Inflammatory macrophage treated with lipopolysaccharide for 4 hours (primary cell): ENCODE measurements around the gene LRRK1.

Experiments
- DNase-seq: peaks from one replicate; pipeline ENCODE4 v3.0.0-alpha.2; 2020

The LRRK1 gene

DNA sequence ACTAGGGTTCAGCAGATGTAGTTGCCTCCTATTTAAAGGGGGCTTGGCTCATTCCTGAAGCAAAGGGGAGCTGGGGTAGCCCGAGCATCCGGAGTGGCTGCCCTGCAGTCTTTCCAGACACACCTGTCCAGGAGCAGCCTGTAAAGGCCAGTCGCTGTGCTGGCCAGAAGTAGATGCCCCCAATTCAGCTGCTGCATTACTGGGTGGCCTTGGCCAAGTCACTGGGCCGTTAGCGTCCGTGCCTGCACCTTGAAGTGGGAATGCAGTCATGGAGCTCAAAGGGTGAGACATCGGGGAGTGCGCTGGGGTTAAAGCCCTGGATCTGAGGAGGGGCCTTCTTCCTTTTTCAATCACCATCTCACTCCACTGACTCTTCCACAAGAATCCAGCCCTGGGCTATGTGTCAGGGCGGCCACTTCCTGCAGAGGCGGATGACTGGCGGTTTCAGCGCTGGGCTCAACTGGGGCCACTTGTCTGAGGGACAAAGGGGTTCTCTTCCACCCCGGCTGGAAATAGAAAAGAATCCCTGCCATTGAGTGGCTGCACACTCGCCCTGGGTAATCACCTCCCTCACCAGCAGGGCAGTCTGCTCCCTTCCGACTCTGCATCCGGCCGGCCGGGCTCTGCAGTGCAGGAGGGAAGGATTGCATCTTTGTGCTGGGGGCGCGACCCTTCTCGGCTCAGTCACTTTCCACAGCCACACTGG is 27.7 kb upstream of the LRRK1 start:
- no peak for DNase-seq

DNA sequence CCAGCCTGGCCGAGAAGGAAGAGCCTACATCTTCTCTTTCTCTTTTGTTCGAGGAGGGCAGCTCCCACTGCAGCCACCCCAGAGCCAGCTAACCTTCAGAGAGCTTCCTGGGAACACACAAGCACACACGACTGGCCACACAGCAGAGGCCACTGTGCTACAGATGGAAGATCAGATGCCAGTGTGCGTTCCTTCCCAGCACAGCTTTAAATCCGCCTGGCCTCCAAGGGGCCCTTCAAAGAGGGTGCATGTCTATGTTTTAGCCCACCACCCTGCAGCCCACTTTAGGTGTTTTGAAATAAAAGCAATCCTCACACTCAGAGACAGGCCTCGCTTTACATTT is 27.2 kb upstream of the LRRK1 start:
- DNase-seq, result no peak

DNA sequence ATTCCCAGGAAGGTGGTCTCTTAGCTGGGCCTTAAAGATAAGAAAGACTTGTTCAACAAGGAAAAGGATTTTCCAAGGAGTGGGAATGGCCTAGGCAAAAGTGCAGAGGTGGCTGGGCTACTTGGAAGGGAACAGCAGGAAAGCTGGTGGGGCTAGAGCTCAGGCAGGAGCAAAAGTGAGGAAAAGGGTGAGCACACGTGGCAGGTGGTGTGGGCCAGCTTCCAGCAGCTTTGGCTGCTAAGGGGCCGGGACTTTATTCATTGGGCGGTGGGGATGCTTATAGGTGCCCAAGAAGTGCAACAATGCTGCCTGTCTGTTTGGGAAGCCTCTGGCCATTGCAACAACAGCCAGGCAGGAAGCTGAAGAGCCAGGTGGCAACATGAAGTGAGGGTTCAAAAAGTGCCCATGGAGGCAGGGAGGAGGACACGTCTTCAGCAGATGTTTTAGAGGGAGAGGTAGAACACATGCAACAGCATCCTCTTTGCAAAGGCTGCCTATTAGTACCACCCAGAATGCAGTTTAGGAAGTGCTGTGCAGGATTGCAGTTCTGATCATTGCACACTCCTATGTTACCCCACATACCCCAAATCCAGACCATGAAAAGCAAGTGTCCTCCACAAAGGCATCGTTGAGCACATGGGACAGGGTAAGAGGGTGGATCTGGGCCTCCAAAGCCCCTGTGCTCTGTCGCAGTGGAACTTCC is 25.7 kb upstream of the LRRK1 start:
- no peak for DNase-seq

DNA sequence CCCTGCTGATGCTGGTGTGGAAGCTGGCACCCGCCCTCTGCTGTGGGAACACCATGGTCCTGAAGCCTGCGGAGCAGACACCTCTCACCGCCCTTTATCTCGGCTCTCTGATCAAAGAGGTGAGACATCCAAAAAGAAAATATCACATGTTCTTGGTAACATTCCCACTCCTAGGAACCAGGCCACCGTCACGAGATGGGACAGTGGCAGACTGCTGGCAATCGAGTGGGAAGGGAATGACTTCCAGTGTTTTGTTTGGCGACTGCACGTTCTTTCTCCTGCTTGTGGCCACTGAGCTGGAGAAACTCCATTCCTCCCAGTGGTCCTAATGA is 25.2 kb upstream of the LRRK1 start:
- DNase-seq, result no peak

DNA sequence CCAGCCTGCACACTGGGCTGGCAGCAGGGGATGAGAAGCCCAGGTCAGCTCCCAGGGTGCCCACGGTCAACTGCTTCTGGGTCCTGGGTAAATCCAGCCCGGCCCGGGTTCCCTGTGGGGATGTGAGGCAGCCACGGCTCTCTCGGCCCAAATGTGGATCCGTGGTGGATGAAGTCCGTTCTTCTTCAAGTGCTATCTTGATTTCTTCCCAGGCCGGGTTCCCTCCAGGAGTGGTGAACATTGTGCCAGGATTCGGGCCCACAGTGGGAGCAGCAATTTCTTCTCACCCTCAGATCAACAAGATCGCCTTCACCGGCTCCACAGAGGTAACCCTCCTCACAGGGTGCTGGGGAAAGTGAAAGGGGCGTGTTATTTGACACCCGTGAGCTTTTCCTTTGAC is 23.4 kb upstream of the LRRK1 start:
- no peak for DNase-seq

DNA sequence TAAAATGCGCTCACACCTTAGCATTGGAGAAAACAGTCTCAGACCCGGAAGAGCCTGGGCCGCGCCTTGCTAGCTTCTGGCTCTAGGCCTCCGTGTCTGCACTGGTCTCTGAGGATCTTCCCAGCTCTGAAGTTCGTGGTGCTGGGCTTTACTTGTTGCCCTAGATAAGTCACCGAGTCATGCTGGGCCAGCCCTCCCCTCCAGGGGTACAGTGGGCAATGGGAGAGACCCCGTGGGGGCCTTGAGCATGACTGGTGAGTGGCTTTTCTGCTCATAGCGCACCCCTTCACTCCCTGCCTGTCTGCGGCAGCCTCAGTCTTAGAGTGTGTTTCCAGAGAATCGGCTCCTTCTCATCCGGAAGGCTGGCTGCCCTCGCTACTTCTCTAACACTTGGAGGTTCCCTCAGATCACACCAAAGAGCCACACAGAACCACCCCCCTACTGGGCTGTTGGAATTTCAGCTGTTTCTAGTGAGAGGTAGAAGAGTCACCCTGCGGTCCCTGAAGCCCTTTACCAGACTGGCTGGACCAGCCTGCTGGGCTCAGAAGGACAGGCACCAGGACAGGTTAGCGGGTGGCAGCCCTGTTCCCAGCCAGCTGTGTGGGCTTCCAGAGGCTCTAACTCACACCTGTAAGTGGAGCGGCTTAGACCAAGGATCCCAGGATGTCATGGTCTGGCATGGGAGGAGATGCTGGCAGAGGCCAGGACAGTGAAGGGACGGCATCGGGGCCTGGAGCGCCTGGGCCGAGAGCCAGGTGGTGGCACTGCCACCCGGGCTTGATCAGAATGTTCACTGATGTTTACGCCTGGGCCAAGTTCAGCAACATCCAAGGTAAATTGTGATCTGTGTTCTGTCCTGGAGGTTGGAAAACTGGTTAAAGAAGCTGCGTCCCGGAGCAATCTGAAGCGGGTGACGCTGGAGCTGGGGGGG is 21.7 kb upstream of the LRRK1 start:
- no peak for DNase-seq

DNA sequence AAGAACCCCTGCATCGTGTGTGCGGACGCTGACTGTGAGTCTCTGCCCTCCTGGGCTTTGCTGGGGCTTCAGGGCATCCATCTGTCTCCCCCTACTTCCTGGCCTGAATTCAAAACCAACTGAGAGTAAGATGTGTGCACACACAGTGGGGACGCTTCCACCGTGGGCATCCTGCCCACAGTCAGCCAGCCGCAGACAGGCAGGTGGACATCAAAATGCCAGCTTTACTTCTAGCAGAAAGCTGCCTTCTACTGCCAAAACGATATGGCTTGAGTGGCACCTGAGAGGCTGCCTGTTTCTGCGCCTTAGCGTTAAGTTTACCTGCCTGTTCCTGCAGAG is 21.0 kb upstream of the LRRK1 start:
- no peak for DNase-seq

DNA sequence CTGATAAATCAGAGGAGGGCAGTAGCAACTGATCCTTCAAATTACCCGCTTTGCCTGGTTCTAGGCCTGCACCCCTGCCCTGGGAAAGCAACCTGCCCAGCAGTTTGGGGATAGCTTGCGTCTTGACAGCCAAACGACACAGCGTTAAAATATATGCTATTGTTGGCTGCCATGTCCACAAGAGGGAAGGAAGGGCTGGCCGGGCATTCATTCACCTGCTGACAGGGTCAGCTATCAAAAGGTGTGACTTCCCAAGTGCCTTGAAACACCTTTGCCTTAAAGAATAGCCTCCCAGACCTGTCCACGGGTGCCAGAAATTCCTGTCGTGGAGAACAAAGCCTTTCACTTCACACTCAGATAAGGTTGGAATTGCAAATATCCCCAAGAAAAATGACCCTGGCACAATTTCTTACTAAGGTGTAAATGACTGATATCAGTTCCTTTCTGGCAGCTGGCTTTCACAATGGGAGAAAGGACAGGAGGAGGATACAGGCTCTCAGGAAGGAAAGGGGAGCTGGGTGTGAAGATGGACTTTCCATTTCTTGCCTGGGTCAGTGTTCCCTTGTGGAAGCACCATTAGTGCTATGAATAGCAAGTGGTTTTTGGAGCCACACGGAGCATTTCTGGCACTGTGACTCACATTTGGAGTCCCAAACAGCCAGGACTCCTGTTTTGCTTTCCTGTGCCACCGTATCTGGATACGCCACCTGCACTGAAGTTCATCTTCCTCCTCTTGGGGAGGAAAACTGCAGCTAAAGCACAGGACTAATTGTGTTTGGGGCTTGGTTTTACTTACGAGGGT is 20.3 kb upstream of the LRRK1 start:
- DNase-seq, result no peak

DNA sequence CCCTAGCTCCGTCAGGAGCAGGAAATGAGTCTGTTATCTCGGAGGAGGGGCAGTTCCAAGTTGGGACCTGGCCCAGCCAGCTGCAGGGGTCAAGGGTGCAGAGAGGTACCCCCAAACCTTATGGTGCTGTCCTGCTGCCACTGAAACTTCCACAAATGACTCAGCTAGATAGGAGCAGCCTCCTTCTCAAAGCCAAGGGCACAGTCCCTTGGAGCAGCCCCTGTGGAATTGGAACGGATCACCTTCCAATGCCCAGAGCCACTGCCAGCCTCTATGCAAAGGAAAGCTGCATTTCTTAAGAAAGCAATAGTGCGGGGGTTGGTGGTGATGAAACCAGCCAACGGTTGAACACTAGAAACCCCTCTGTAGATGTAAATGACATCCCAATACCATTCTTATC is 19.6 kb upstream of the LRRK1 start:
- DNase-seq, result no peak

DNA sequence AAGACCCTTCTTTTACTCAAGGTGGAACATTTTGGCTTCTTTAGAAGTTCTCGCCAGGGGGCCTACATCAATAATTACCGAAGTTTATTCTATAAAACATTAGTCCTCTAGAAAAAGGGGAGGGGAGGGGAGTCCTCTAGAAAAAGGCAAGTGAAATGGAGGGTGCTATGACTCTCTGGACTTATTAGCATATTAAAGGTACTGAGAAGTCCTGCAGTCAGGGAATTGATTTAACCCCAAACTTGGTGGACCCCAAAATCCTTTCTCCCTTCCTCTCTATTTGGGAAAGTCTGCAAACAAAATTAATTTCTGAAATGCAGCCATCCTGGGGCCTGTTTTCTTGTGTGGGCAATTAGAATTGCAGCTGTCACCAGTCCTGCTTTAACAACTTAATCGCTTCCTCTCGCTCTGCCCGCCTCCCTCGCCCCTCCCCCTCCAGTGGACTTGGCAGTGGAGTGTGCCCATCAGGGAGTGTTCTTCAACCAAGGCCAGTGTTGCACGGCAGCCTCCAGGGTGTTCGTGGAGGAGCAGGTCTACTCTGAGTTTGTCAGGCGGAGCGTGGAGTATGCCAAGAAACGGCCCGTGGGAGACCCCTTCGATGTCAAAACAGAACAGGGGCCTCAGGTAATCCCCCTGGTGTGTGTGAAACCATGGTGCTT is 18.9 kb upstream of the LRRK1 start:
- no peak for DNase-seq

DNA sequence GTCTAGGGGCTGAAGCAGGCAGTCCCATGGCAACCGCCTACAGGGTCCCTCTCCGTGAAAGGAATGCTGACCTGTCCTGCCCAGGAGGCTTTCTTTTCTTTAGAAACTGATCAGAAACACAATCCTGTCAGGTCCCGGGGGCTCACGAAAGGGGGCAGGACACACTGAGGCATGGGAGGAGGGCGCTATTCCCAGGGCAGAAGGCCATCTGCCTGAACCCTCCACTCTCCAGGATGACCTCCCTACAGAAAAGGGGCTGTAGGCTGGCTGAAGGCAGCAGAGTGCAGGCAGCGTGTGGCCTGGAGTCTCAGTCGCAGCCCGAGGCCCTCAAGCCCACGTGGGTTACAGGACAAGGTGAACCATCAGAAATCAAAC is 18.4 kb upstream of the LRRK1 start:
- DNase-seq, result no peak

DNA sequence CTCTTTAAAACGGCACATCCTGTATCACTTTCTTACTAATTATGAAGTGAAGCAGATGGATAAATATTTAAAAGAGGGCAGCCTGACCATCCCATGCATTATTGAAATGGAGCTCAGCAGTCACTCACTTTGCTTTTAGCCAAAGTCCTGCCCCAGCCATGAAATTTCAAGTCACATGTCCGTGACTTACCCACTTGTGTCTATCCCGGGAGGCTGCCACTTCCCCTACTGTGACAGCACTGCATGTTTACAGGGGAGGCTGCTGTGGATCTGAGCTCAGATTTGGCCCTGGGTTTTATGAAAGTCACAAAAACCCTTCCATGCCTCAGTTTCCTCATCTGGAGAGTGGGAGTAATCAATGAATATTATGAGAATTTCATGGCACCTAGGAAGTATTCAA is 17.9 kb upstream of the LRRK1 start:
- DNase-seq, result peak; percentile 60

DNA sequence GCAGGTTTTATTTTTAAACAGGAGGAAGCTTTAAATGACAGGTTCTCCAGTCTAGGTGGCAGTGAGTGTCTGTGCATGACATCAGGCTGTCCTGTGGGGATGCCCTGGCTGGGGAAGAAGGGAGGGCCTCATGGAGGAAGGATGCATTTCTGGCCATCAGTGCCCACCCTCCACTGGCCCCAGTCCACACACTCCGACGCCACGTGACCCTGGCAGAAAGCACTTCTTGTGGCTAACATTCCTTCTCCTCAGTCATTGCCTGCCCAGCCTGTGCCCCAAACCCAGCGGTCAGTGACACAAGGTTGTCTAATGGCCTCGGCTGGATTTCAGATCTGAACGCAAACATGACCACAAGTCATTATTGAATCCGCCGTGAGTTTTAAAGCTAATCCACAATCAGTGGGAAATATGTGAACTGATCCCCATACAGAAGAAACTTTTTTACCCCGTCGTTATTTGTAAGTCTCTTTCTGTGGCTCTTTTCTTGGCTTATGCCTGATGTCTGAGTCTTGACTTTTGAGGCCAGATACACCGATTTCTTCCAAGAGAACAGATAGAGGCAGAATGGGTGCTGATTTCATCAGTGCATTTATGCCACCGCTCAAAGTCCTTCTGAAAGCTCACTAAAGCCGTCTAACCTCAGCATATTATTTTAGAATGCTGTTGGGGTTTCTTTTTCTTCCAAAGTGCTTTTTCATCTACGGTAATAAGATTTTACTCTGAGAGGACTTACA is 17.3 kb upstream of the LRRK1 start:
- DNase-seq, result no peak

DNA sequence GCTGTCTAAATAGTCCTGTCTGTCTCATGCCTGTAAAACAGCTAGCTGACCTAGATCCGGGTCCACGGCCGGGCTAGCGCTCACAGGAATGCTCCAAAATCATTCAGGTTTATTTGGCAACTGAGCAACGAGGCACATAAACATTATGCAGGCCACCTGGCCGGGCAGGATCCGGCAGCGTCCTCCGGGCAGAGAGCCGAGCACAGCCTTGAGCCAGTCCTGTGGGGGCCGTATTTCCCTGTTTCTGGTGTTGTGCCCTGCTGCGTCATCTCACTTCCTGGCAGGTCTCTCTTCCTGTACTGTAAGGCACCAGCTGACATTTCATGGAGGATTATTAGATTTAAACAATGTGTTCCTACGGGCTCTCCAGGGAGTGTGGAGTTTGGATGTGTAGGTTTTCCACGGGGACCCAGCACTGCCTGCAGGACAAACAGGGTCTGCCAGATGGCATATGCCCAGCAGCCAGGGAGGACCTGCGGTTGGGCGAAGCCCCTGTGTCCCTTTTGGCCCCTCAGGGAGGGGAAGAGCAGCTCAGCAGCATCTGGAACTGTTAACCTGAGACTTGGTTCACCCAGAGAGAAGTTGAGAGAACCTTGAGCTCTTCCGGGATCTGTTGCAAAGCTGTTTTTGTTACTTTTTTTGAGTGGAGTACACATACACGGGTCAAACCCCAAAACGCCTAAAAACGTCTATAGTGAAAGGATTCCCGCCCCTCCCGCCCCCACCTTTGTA is 16.6 kb upstream of the LRRK1 start:
- DNase-seq, result peak; percentile 70

DNA sequence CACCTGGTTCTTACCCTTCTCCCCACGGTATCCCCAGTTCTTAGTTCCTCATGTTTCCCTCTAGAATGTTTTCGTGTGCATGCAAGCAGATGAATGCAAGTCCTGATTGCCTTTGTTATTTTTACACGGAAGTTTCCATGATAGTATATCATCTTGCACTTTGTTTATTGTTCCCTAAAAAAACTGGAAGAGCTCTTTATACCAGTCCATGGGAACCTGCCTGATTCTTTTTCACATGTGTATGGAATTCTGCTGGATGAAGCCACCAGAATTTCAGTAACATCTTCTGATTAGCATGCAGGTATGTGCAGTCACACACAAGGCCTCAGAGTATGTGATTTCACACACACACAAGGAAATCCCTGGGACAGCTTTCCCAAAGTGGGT is 16.0 kb upstream of the LRRK1 start:
- DNase-seq, result no peak

DNA sequence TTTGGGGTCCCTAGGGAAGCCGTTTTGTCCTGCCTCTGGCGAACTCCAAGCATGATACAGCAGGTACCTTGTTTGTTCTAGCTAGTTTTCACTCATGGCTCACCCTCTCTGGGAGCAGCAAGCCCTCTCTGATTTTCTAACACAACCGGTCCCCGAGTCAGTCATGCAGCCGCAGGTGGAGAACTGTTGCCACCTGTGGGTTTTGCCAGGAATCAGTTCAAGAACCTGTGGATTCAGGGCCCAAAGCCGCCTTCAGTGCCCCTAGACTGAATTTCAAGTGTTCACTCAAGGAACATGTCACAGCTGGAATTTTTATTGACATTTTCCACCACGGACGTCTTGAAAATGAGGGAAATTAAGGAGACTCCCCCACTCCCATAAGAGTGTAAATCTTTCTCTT is 13.3 kb upstream of the LRRK1 start:
- no peak for DNase-seq

DNA sequence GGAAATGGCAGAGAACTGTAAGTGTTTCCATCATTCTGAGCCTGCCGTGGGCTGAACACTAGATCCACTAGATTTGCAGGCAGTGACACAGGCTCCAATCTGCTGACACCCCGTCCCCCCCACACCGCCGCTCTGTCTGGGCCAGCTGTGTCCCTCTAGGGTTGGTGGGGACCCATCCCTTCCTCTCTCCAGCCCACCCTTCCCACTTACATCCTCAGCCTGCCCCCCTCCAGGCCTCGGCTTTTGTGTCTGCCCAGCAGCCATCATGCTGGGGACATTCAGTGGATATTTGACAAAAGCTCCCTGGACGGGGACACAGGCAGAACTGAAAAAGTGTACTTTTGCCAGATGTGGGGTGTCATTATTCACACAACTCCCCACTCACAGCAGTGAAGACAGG is 10.7 kb upstream of the LRRK1 start:
- DNase-seq, result no peak

DNA sequence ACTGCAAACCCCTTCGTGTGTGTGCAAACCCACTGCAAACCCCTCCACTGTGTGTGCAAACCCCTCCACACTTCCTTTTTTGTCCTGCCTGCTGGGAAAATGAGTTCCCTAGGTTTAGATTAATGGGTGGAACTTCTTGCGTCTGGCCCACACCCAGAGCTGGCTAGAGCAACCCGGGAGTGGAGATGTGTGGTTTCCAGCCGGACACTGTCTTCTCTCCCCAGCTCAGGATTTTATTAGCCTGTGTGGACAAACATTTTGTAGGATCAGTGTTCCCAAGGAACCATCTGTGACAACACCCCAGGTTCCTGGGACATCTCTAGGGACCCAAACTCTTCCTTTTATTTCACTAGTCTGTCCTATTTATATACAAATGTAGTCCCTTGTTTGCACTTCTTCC is 9.6 kb upstream of the LRRK1 start:
- no peak for DNase-seq

DNA sequence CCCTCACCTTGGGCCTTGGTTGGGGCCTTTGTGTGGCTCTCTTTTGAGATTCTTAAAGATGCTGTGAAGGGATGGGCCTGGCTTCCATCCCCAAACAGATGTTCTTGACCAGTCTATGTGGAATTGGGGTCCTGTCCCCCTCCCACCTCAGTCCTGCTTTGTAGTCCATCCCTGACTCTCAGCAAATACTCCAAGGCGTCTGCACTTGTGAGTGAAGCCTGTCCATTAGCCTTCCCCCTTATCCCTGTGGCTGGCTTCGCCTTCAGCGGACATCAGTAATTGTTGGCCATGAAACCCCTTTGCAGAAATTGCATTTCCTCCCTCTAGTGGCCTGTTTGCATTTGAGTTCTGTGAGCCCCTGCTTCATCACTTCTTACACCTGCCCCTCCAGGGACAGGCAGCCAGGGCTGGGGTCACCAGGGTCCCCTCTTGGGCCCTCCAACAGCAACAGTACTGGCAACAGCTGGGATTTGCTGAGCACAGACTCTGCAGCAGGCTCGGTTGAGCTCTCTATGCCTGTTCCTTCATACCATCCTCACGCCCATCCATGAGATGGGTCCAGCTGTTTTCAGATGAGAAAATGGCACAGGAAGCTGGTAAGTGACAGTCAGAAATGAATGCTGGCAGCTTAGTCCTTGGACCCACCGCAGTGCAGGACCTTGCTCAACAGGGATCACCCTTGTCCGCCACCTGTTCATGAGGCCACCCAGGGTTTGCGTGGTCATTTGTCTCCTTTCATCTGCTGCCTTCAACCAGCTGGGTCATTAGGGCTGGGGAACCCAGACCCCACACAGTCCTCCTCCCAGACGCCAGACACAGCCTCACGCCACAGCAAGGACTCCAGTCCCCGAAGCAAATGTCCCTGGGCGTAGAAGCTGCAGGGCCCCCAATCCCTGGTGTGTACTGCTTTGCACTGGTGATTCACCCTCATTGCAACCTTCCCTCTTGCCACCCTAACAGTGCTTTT is 8.9 kb upstream of the LRRK1 start:
- DNase-seq, result no peak

DNA sequence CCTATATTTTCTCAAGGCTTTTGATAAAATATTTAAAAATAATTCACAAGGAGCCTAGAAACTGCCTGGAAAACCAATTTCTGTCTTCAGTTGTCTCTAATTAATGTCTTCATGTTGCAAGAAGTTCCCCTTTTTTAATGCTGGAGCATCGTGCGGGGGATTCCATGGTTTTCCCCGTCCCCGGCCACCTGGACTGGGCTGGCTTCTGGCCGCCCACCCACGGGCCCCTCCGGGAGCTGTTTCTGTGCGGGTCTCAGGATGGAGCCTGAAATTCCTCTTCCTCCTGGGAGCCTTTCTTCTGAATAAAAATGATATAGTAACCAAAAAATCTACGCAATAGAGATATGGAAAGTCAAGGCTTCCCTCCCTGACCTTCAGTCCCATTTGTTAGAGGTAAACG is 8.1 kb upstream of the LRRK1 start:
- DNase-seq, result no peak
